Urothelium cell line (cell line): ENCODE results near the gene RBM6.
"Not testable (repeated sequence)": the region's sequence is repeated elsewhere in the genome, so short reads cannot be mapped to it uniquely, and the experiment has no call there.

Source experiments
- DNase-seq: peaks from one replicate; pipeline ENCODE4 v3.0.0; 2011; ENCODE audit warnings: low spot score, mixed read lengths
- FAIRE-seq: peaks from 2 replicates; lab custom pipeline; 2011; peaks lifted over from hg19 to GRCh38; lab: Jason Lieb, UNC

The RBM6 gene

GRCh38 chr3:50084951-50085350 is 145.0 kb downstream of the RBM6 start:
- DNase-seq, FAIRE-seq: not testable (repeated sequence)

GRCh38 chr3:50088725-50089608 is 149.0 kb downstream of the RBM6 start, which contains the start of gene RBM5:
Gene RBM5, plus strand, starts transcription at chr3:50088919. Its CDS starts 1,516 bp downstream, at chr3:50090435.
- peak; percentile 35 for FAIRE-seq
- peak; percentile 98 for DNase-seq

DNA sequence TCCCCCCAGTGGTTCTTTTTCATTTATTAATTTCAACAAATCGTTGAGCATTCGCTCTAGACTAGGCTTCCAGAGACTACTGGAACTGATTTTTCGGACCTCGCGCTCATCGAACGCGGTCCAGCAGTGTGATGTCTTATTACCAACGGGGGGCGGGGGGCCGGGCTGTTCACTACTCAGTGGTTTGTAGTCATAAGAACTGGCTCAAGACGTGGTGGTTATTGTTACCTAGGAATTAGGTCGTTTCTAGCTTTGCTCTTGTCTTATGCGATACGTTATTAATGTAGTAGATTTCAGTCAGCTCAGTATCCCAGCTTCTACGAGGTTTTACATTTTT is 149.6 kb downstream of the RBM6 start:
- peak; percentile 13 for DNase-seq
- no peak for FAIRE-seq

DNA sequence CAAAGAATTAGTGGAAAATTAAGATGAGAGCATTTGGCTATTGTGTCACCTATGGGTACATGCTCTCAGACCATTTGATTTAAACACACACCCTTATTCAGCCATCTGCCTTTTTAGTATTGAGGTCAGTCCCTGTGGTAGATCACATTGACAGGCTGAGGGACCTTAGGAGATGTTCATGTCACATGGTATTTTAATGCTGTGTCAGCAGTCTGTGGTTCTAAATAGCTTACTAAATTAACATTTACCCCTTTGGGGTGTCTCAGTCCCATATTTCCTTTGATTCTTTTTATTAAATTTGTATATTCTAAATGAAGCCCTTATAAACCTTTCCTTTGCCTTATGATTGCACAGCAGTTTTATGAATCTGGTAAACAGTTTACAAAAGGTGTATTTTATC is 151.0 kb downstream of the RBM6 start:
- no peak for FAIRE-seq
- DNase-seq: no peak

- DNase-seq (no peak), FAIRE-seq (no peak)
These were observed 155.5 kb downstream of the RBM6 start for GRCh38 chr3:50095352-50095998.

DNA sequence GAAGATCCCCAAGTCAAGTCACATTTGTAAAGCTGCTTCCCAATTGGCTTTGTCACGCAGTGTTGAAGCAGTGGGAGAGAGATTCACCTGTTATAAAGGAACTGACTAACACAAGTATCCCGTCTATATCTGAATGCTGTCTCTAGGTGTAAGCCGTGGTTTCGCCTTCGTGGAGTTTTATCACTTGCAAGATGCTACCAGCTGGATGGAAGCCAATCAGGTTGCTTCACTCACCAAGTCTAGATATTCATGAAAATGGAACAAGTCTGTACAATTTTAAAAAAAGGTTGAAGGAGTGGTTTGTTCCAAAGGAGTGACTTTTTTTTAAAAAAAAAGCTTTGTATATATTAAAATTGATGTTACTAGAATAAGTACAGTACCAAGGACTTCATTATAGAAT is 160.4 kb downstream of the RBM6 start:
- no peak for DNase-seq
- FAIRE-seq: no peak

DNA sequence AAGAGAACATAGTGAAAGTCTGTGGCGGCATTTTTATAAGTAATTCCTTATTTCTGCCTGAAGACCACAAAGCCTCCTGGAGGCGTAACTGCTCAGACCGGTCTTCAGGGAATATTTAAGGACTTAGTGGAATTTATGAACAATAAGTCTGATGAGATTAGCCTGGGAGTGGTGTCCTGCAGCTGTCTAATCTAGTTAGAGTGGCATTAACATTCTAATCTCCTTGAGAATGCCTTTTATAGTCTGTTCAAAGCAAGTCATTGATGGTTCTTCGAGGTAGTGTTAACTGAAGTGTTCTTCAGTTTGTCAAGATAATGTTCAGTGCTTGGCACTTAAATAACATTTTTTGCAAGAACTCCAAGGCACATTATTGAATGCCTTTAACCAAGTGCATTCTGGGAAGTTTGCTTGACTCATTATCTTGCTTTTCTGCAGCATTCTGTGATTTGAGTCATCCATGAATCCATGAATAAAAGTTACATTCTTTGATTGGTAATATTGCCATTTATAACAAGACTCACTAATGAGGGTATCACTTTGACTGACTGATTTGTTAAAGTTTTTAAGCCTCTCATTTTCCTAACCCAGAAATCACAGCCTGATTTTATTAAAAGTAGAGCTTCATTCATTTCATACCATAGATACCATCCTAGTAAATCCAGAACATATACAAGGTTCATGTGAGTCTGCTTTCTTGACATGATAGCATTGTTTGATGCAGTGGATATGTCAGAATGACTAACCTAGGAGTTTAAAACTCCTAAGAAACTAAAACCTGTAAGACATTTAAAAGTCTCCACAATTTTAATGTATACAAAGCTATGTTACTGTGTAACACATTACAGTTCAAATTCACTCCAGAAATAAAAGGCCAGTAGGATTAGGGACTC is 161.3 kb downstream of the RBM6 start:
- no peak for FAIRE-seq
- no peak for DNase-seq

DNA sequence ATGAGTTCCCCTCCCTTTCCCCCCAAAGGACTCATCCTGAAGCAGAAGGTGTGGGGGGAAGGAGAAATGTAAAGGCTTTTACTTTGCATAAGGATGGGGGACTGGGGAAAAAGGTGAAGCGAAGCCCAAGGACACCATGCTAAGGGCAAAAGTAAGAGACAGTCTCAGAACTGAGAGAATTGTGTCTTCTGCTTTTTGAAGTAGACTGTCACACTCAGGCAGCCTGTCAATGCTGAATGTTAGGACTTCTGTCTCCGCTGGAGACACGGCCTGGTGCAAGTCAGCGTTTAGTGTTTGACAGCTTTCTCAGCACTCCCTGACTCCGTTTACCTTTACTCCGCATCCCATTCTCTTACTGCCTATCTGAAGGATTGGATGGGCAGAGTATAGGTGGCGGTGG is 162.6 kb downstream of the RBM6 start:
- no peak for FAIRE-seq

GRCh38 chr3:50111757-50112156 is 171.8 kb downstream of the RBM6 start:
- FAIRE-seq: no peak
- no peak for DNase-seq

More for the DNA sequence above, 162.6 kb downstream of the RBM6 start:
- no peak for DNase-seq

GRCh38 chr3:50112462-50112861 is 172.5 kb downstream of the RBM6 start:
- no peak for FAIRE-seq
- no peak for DNase-seq

GRCh38 chr3:50117120-50117519 is 177.2 kb downstream of the RBM6 start:
- DNase-seq: no peak
- FAIRE-seq: no peak

DNA sequence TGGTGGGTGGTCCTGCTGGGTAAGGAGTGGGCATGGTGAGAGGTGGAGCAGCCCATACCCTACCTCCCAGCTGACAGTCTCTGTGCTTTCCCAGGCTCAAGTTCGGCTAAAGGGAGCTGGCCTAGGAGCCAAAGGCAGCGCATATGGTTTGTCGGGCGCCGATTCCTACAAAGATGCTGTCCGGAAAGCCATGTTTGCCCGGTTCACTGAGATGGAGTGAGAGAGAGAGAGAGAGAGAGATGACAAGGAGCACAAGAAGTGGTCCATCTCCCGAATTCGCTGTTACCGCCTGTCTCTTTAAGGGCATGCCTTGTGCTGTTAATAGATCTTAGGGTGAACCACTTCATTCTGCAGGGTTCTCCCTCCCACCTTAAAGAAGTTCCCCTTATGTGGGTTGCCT is 178.3 kb downstream of the RBM6 start:
- no peak for DNase-seq

DNA sequence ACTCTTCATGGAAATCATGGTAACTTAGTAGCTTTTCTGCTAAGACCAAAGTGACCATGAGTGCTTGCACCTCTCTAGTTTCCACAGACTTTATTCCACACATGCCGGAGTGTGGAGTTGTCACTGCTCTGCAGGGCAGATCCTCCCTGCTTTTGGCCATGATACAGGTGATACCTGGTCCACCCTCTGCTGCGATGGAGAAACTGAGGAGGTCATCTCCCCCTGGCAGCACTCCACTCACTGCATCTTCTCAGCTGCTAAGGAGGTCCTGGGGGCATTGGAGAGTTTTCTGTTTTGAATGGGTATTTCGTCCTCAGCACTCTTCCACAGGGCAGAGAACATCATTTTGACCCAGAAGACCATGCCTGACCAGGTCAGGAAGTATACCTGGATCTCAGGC is 179.8 kb downstream of the RBM6 start:
- no peak for DNase-seq
- FAIRE-seq: no peak

More for the DNA sequence above, 178.3 kb downstream of the RBM6 start:
- FAIRE-seq: no peak

DNA sequence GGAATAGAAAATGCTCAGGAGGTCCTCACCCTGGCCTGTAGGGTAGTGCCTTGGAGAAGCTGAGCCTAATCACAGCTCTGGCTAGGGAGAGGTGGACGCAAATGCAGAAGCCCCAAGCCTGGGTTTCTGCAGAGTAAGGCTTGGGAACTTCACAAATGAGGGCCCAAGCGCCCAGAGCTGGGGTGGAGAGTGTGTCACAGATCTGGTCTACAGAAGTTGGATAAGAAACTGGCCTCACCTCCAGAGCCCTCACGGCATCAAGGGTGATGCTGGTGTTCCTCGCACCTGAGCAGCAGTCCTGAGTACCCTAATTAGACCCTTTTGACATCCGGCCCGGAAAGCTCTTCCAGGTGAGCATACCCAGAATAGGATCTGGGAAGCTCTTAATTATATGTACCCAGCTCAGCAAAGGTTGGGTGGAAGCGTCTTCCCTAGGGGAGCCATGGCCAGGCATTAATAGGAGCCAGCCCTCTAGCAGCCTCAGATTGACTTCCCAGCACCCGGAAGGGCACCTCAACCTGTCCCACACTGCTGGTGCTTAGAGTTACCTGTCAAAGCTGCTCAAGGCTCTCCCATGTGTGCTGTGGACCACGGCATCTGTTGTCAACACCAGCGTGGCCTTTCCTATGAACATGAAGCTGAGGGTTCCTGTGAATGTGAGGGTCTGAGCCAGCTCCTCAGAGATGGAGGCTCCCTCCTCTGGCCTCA is 180.6 kb downstream of the RBM6 start:
- DNase-seq (no peak), FAIRE-seq (no peak)

DNA sequence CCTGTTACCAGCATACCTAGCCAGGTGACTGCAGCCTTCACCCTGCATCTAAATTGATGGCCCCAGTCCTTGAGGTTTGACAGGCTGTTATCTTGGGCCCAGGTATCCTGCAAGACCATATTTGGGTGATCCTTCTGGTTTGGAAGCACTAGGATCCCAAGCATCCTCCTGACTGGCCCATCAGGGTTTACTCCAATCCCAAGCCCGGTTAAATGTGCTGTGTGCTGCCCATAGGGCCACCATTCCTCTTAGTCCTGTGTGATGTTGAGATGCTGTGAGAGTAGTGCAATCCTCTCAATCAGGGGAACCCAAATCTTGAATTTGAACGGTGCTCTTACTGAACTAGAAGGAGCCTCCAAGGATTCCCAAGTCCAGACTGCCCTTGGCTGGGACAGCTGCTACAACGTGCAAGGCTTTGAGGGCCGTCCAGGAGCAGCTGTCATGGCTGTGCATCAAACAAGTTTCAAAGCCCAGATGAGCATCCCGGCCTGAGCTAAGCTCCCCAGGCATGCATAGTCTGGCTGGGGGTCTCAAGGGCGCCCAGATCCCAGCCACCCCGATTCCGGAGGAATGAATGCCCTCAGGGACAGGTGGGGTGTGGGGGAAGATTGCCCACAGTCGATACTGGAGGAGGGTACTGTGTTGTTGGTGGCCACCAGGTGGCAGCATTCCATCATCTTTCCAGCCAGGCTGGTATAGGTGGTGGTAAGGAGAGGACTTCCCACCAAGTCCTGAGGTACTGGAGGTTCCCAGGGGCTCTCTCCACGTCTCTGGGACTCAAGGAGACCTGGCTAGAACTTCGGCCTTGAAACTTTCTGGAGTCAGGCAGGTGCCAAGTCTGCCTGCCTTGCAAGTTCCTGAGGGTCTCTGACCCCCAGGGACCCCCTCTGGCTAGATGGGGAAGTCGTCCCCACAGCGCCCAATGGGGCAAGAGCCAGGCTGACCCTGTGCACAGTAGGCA is 181.4 kb downstream of the RBM6 start:
- peak; percentile 88 for DNase-seq
- FAIRE-seq: peak; percentile 82

DNA sequence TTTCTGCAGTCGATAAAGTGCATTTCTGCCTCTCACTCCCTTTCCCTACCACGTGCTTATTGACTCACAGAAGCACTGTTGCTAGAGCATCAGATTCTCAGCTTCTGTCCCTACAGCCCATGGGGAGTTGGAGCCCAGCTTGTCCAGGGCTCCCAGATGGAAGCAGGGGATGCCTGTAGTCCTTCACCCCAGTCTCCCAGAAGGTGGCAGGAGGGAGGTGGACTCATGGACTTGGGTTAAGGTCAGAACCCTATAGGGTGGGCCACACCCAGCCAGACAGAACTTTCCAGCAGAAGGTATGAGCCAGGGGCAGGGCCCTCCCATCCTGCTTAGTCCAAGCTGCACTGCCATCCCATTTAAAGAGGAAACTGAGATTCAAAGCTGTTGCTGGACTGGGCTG is 182.1 kb downstream of the RBM6 start:
- FAIRE-seq (no peak), DNase-seq (no peak)

GRCh38 chr3:50122661-50123391 is 182.9 kb downstream of the RBM6 start:
- DNase-seq: no peak
- no peak for FAIRE-seq

DNA sequence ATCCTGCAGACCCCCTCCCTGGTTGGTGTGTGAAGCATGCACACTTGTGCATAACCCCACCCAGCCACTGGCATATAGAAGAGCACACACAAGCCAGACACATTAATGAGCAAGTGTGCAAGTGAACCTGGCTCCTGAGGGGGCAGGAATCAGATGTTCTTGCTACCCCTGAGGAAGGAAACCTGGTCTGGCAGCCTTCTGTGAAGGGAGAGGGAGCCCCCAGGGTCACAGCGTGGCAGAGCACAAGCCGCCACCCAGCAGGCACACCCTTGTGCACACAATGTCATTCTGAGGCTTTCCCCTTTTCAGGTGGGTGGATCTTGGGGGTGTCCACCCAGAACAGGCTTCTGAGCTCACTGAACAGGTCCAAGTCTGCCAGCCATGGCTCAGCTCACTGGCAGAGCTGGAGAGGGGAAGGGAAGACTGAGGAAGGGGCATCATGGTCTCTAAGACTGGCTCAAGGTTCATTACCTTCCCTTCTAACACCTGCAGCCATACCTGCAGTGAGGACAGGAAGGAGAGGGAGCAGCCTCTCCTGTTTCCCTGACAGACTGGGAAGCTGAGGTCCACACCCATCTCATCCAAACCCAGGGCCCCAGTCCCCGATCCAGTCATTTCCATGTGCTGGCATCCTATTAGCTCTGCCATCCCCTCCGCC is 183.6 kb downstream of the RBM6 start:
- DNase-seq: no peak
- no peak for FAIRE-seq
